Colonic mucosa (tissue), 4 donors: ENCODE measurements around the gene ASB18. TPM values are rescaled to one million over a fixed set of nuclear protein-coding genes. Genes with fewer than 3 reads are reported as not detected.
"Not testable (repeated sequence)": the region's sequence is repeated elsewhere in the genome, so short reads cannot be mapped to it uniquely, and the experiment has no call there.

Experiments
- DNase-seq: peaks from one replicate; pipeline ENCODE4 v3.0.0-alpha.2; 2020
- H3K27ac ChIP-seq: fragments of 200-600 bp; one replicate; pipeline ENCODE4 v1.8.0; 2021
- H3K27me3 ChIP-seq: fragments of 200-600 bp; one replicate; pipeline ENCODE4 v1.8.0; 2021
- H3K36me3 ChIP-seq: fragments of 200-600 bp; one replicate; pipeline ENCODE4 v1.8.0; 2021
- H3K4me1 ChIP-seq: fragments of 200-600 bp; one replicate; pipeline ENCODE4 v1.8.0; 2021; ENCODE audit warnings: mild to moderate bottlenecking
- H3K4me3 ChIP-seq: fragments of 200-600 bp; one replicate; pipeline ENCODE4 v1.8.0; 2021
- H3K9ac ChIP-seq, 2 donors: one replicate each; pipeline ENCODE4 v1.7.0; 2013; ENCODE audit warnings: control low read depth in 2 of 2, low read depth in 2 of 2, low read length in 2 of 2
- H3K9me3 ChIP-seq: fragments of 200-600 bp; one replicate; pipeline ENCODE4 v1.8.0; 2021
- intact Hi-C: fragments of 100-400 bp; cut with DNase I; formaldehyde crosslinking; loops from one replicate; pipeline ENCODE4 v1.14.1; 2022
- total RNA-seq, 2 donors: library from RNA; stranded (reverse); fragmentation: NEBNext Ultra II Directional in 1 of 2; extraction: Animal tissue kit (Norgen Biotek cat#: 25700) in 1 of 2; gene quantifications; one replicate each; pipeline ENCODE4 v1.2.1, GENCODE V29; 2021
- TF ChIP-seq, protein P1 (sequence below): fragments of 200-600 bp; IDR thresholded peaks from one replicate; pipeline ENCODE4 v1.8.0; 2022; ENCODE audit warnings: antibody characterized with exemption, mild to moderate bottlenecking
- donor health status: healthy.
- donor health status: DM: no; HTN: no; CAD: no.
- donor health status: DM: no; HTN: no; CAD: no.

ASB18 gene
- total RNA-seq, 2 donors from 2014 or later: not detected

DNA sequence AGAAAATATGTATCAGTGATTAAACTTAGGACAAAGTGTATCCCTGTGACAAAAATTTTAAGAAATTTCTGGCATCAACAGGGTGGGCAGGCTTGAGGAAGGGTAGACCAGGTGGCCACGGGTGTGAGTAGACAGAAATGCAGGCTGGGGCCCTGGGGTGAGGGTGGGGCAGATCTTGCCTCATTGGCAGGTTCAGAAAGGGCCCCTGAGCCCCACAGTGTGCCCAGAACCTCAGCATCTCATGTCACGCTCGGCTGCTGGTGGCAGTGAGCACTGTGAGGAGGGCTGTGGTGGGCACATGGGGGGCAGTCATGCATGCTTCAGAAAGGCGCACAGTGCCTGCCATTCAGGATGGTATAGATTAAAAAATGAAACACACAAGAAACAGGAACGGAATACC, 7.6 kb upstream of the ASB18 start:
- H3K4me3 ChIP-seq: no peak overlapping the region
- H3K27ac ChIP-seq: no peak overlapping the region
- intact Hi-C loops: no loop called here
- H3K4me1 ChIP-seq: no peaks in the 10 kb centered on the region
- TF ChIP-seq, protein P1, sequence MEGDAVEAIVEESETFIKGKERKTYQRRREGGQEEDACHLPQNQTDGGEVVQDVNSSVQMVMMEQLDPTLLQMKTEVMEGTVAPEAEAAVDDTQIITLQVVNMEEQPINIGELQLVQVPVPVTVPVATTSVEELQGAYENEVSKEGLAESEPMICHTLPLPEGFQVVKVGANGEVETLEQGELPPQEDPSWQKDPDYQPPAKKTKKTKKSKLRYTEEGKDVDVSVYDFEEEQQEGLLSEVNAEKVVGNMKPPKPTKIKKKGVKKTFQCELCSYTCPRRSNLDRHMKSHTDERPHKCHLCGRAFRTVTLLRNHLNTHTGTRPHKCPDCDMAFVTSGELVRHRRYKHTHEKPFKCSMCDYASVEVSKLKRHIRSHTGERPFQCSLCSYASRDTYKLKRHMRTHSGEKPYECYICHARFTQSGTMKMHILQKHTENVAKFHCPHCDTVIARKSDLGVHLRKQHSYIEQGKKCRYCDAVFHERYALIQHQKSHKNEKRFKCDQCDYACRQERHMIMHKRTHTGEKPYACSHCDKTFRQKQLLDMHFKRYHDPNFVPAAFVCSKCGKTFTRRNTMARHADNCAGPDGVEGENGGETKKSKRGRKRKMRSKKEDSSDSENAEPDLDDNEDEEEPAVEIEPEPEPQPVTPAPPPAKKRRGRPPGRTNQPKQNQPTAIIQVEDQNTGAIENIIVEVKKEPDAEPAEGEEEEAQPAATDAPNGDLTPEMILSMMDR: no peak
- no peak overlapping the region for H3K9ac ChIP-seq
- DNase-seq: no peak
- no peaks in the 10 kb centered on the region for H3K36me3 ChIP-seq
- no peaks in the 10 kb centered on the region for H3K9me3 ChIP-seq
- H3K27me3 ChIP-seq: no peaks in the 10 kb centered on the region

DNA sequence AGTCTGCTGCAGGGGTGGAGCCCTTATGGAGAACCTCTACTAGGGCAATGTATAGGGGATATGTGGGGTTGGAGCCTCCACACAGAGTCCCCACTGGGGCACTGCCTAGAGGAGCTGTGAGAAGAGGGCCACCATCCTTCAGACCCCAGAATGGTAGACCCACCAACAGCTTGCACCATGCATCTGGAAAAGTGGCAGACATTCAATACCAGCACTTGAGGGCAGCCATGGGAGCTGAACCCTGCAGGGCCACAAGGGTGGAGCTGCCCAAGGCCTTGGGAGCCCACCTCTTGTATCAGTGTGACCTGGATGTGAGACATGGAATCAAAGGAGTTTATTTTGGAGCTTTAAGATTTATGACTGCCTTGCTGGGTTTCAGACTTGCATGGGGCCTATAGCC, 5.7 kb upstream of the ASB18 start:
- intact Hi-C loops, H3K36me3 ChIP-seq, H3K27me3 ChIP-seq, H3K9me3 ChIP-seq, H3K9ac ChIP-seq, H3K4me3 ChIP-seq, DNase-seq, H3K27ac ChIP-seq, H3K4me1 ChIP-seq: not testable (repeated sequence)

DNA sequence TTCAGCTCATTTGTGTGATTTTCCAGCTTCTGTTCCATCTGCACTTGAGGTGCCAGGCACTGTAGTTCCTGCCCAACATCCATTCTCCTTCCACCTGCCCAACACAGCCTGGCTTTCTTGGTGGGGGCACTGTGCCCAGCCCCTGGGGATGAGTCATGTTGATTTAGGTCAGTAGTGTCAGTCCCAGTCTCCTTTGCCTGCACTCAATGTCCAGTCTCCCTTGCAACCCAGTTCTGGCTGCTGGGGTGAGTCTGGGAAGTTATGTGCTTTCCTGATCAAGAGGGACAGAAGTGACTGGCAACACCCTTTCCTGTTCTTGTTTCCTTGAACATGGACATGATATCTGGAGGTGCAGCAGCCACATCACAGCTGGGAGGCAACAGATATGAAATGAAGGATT, 1.5 kb upstream of the ASB18 start:
- Histone ChIP-seq H3K27ac (no peak overlapping the region), H3K4me1 (no peaks in the 10 kb centered on the region), H3K36me3 (no peaks in the 10 kb centered on the region), H3K9ac (no peak overlapping the region), H3K4me3 (no peak overlapping the region), H3K27me3 (no peaks in the 10 kb centered on the region), H3K9me3 (no peaks in the 10 kb centered on the region)
- TF ChIP-seq, protein P1: no peak
- intact Hi-C loops: no loop called here
- DNase-seq: no peak

DNA sequence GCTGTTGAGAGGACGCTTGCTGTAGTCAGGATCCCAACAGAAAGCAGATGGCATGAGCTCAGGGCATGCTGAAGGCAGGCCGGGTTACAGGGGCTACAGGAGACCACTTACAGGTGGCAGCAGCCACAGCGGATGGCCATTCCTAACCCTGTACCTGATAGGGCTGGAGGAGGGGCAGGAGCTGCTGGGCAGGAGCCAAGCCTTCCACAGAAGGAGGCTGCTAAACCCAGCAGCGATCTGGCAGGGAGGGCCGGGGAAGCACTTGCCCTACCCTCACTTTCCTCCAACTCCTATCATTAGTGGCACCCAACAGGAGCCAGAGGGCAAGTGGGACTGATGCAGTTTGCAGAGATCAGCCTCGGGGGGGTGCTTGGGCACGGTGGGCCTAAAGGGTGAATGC, 2.0 kb downstream of the ASB18 start:
- H3K27me3 ChIP-seq: no peaks in the 10 kb centered on the region
- no peaks in the 10 kb centered on the region for H3K4me1 ChIP-seq
- H3K4me3 ChIP-seq: no peak overlapping the region
- no peak overlapping the region for H3K27ac ChIP-seq
- no peaks in the 10 kb centered on the region for H3K9me3 ChIP-seq
- DNase-seq: no peak
- H3K36me3 ChIP-seq: no peaks in the 10 kb centered on the region
- TF ChIP-seq, protein P1: no peak
- no peak overlapping the region for H3K9ac ChIP-seq
- intact Hi-C loops: no loop called here

DNA sequence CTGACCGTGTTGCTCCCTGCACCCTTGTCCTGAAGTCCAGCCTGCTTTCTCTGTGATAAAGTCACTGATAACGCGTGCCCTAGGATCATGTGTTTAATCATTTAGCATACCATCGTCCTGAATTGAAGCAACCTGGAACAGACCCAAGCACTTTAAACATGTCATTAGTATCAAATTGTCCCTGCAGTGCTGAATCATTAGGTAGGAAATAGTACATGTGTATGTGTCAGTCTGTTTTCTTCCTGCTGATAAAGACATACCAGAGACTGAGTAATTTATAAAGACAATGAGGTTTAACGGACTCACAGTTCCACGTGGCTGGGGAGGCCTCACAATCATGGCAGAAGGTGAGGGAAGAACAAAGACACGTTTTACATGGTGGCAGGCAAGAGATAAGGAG, 2.8 kb downstream of the ASB18 start:
- H3K27me3 ChIP-seq: peaks cover 4% of the 10 kb centered on the region
- TF ChIP-seq, protein P1: no peak
- no peaks in the 10 kb centered on the region for H3K36me3 ChIP-seq

DNA sequence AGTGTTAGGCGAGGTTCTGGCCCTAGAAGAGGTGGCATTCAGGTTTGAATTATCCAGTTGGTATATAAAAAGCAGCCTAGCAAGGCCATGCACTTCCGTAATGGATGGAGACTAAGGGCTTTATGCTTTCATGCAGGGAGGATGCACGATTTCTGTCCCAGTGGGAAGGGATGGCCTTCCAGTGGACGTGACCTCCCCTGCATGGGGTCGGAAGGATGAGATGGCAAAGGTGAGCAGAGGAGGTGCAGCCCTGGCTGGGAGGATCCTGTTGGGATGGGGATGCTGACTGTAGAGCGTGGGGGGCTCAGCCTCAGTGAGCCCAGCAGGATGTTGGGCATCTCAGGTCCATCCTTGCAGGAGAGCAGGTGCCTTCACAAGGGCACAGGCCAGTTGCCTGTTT, 4.8 kb downstream of the ASB18 start:
- intact Hi-C loops: no loop called here
- H3K9ac ChIP-seq: no peak overlapping the region
- no peak for DNase-seq
- no peaks in the 10 kb centered on the region for H3K9me3 ChIP-seq
- H3K27me3 ChIP-seq: peaks cover 5% of the 10 kb centered on the region
- TF ChIP-seq, protein P1: no peak
- H3K4me1 ChIP-seq: no peaks in the 10 kb centered on the region
- no peak overlapping the region for H3K27ac ChIP-seq
- H3K4me3 ChIP-seq: no peak overlapping the region
- H3K36me3 ChIP-seq: no peaks in the 10 kb centered on the region

More for the DNA sequence above, 2.8 kb downstream of the ASB18 start:
- Histone ChIP-seq H3K9me3 (no peaks in the 10 kb centered on the region), H3K9ac (no peak overlapping the region), H3K4me3 (no peak overlapping the region), H3K27ac (no peak overlapping the region), H3K4me1 (no peaks in the 10 kb centered on the region)
- no peak for DNase-seq
- intact Hi-C loops: no loop called here
